ENCODE data around the gene PLPPR1. TPM values are rescaled to one million over a fixed set of nuclear protein-coding genes. Genes with fewer than 3 reads are reported as not detected.

The PLPPR1 gene
- total and polyA plus RNA-seq, 2 donors (not counting 3 experiments of a cell fraction or from before 2014, with no cell fraction given) = 0.18 to 0.50 TPM

DNA sequence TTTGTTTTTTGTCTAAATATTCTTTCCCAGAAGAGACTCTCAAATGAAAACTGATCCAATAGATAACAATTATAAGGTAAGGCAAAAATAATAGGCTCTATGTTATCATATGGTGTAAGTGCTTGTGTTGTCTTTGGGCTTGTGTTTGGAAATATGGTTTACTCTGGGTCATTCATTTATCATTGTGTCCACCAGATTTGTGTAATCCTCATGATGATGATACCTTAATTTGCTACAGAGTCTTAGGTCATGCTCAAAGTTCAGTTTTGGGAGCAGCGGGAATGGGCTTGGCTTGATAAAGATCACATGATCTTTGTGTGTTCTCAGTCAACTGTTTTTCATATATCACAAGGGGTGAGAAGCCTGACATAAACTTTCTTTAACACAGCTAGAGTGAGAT lies 34.2 kb downstream of the PLPPR1 start:
- no peak overlapping the region for H2AFZ ChIP-seq (ENCODE audit: low read depth, low read length)
- H3K9me1 ChIP-seq (replicated peaks; ENCODE audit: control insufficient read depth, extremely low read depth, insufficient read depth, low read length) = no peaks in the 10 kb centered on the region
- H3K4me2 ChIP-seq (ENCODE audit: insufficient read depth, low read length) = no peak overlapping the region
- ChIA-PET POLR2A (no interaction called here), CTCF (no interaction called here)
- BruUV-seq (replicated peaks) = no TSS peak
- no peak for TF ChIP-seq GATA2 (IDR thresholded peaks at IDR 0.05; ENCODE audit: insufficient read depth, insufficient read length, low read depth, low read length)
- TF ChIP-seq EZH2 (IDR thresholded peaks at IDR 0.05; ENCODE audit: borderline replicate concordance, low read depth, low read length, severe bottlenecking) = no peak
- TF ChIP-seq, protein P1, sequence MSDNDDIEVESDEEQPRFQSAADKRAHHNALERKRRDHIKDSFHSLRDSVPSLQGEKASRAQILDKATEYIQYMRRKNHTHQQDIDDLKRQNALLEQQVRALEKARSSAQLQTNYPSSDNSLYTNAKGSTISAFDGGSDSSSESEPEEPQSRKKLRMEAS (IDR thresholded peaks at IDR 0.05; ENCODE audit: insufficient read depth, insufficient read length) = no peak
- TF ChIP-seq JUN (IDR thresholded peaks at IDR 0.05; ENCODE audit: borderline replicate concordance, insufficient read depth, insufficient read length, low read depth) = no peak
- no peak for TF ChIP-seq POLR2AphosphoS5 (IDR thresholded peaks at IDR 0.05; ENCODE audit: insufficient read depth, low read depth, low read length)
- no peaks in the 10 kb centered on the region for H3K9me3 ChIP-seq (replicated peaks; ENCODE audit: control insufficient read depth, insufficient read depth, low read length)
- H3K4me3 ChIP-seq (replicated peaks in 1 of 3; ENCODE audit: insufficient read depth in 1 of 3, low read depth in 1 of 3, low read length in 3 of 3) = no peak overlapping the region
- no peaks in the 10 kb centered on the region for H3K79me2 ChIP-seq (ENCODE audit: control insufficient read depth, insufficient read depth, low read length)
- peaks cover 0 to 3% of the 10 kb centered on the region in 2 experiments for H3K27me3 ChIP-seq (ENCODE audit: control insufficient read depth in 2 of 2, insufficient read depth in 2 of 2, low read length in 2 of 2)
- intact Hi-C loops (cut with micrococcal nuclease) = no loop called here
- no peaks in the 10 kb centered on the region for H3K4me1 ChIP-seq (ENCODE audit: control insufficient read depth, extremely low read depth, insufficient read depth, low read length)
- dilution Hi-C loops (cut with MboI; ENCODE audit: extremely low pct_ligation_motif_present, low sequenced_read_pairs) = no loop called here
- no peak overlapping the region for H3K9ac ChIP-seq (replicated peaks; ENCODE audit: extremely low read depth, insufficient read depth, low read length)
- no peak for FAIRE-seq
- H3K27ac ChIP-seq (ENCODE audit: insufficient read depth, low read depth, low read length) = no peak overlapping the region
- no peaks in the 10 kb centered on the region for H4K20me1 ChIP-seq (replicated peaks; ENCODE audit: control insufficient read depth, extremely low read depth, insufficient read depth, low read length)
- no peak for DNase-seq (ENCODE audit: low read depth, low spot score)
- H3K36me3 ChIP-seq (ENCODE audit: control insufficient read depth in 2 of 2, extremely low read depth in 1 of 2, insufficient read depth in 2 of 2, low read length in 2 of 2) = no peaks in the 10 kb centered on the region

DNA sequence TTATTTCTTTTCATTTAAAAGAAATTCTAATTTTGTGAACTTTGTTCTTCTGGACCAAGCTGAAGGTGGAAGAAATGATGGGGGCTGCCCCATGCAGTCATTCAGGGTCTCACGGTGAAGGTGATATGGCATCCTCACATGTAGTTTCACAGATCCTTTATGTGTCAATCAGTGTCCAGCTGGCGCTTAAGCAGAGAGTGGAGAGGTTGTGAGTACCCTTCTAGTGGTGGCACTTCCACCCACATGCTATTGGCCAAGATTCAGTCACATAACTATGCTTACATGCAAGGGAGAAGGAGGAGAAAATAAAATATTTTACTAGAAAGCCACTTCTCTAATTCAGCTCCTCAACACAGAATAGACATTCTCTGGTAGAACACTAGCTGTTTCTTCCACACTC lies 34.7 kb downstream of the PLPPR1 start:
- intact Hi-C loops (cut with micrococcal nuclease) (no loop called here), dilution Hi-C loops (cut with MboI; ENCODE audit: extremely low pct_ligation_motif_present, low sequenced_read_pairs) (no loop called here)
- Histone ChIP-seq H3K36me3 (ENCODE audit: control insufficient read depth in 2 of 2, extremely low read depth in 1 of 2, insufficient read depth in 2 of 2, low read length in 2 of 2) (no peaks in the 10 kb centered on the region), H2AFZ (ENCODE audit: low read depth, low read length) (no peak overlapping the region), H3K4me3 (replicated peaks in 1 of 3; ENCODE audit: insufficient read depth in 1 of 3, low read depth in 1 of 3, low read length in 3 of 3) (no peak overlapping the region), H4K20me1 (replicated peaks; ENCODE audit: control insufficient read depth, extremely low read depth, insufficient read depth, low read length) (no peaks in the 10 kb centered on the region), H3K27me3 (ENCODE audit: control insufficient read depth in 2 of 2, insufficient read depth in 2 of 2, low read length in 2 of 2) (peaks cover 0 to 3% of the 10 kb centered on the region in 2 experiments), H3K9me1 (replicated peaks; ENCODE audit: control insufficient read depth, extremely low read depth, insufficient read depth, low read length) (no peaks in the 10 kb centered on the region), H3K79me2 (ENCODE audit: control insufficient read depth, insufficient read depth, low read length) (no peaks in the 10 kb centered on the region), H3K9ac (replicated peaks; ENCODE audit: extremely low read depth, insufficient read depth, low read length) (no peak overlapping the region), H3K27ac (ENCODE audit: insufficient read depth, low read depth, low read length) (no peak overlapping the region), H3K4me1 (ENCODE audit: control insufficient read depth, extremely low read depth, insufficient read depth, low read length) (no peaks in the 10 kb centered on the region), H3K9me3 (replicated peaks; ENCODE audit: control insufficient read depth, insufficient read depth, low read length) (no peaks in the 10 kb centered on the region), H3K4me2 (ENCODE audit: insufficient read depth, low read length) (no peak overlapping the region)
- DNase-seq (ENCODE audit: low read depth, low spot score) = no peak
- ChIA-PET CTCF (no interaction called here), POLR2A (no interaction called here)
- no TSS peak for BruUV-seq (replicated peaks)
- FAIRE-seq = no peak
- TF ChIP-seq FOS (IDR thresholded peaks at IDR 0.05; ENCODE audit: borderline replicate concordance, insufficient read depth, low read length) (no peak), EZH2 (IDR thresholded peaks at IDR 0.05; ENCODE audit: borderline replicate concordance, low read depth, low read length, severe bottlenecking) (no peak), GATA2 (IDR thresholded peaks at IDR 0.05; ENCODE audit: insufficient read depth, insufficient read length, low read depth, low read length) (no peak), POLR2AphosphoS5 (IDR thresholded peaks at IDR 0.05; ENCODE audit: insufficient read depth, low read depth, low read length) (no peak), MYC (IDR thresholded peaks at IDR 0.05; ENCODE audit: low read depth, low read length) (no peak), JUN (IDR thresholded peaks at IDR 0.05; ENCODE audit: borderline replicate concordance, insufficient read depth, insufficient read length, low read depth) (no peak), POLR2A (IDR thresholded peaks at IDR 0.05; ENCODE audit: low read depth, low read length) (no peak)
- TF ChIP-seq, protein P2, sequence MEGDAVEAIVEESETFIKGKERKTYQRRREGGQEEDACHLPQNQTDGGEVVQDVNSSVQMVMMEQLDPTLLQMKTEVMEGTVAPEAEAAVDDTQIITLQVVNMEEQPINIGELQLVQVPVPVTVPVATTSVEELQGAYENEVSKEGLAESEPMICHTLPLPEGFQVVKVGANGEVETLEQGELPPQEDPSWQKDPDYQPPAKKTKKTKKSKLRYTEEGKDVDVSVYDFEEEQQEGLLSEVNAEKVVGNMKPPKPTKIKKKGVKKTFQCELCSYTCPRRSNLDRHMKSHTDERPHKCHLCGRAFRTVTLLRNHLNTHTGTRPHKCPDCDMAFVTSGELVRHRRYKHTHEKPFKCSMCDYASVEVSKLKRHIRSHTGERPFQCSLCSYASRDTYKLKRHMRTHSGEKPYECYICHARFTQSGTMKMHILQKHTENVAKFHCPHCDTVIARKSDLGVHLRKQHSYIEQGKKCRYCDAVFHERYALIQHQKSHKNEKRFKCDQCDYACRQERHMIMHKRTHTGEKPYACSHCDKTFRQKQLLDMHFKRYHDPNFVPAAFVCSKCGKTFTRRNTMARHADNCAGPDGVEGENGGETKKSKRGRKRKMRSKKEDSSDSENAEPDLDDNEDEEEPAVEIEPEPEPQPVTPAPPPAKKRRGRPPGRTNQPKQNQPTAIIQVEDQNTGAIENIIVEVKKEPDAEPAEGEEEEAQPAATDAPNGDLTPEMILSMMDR (IDR thresholded peaks at IDR 0.05; ENCODE audit: extremely low read depth in 1 of 2, insufficient read depth in 1 of 2, low read depth in 1 of 2, low read length in 2 of 2) = no peak
- TF ChIP-seq, protein P1 (IDR thresholded peaks at IDR 0.05; ENCODE audit: insufficient read depth, insufficient read length) = no peak
